Esophagus muscularis mucosa (tissue), 4 donors: ENCODE data around the gene TANC1. TPM values are rescaled to one million over a fixed set of nuclear protein-coding genes. Genes with fewer than 3 reads are reported as not detected.
A peak's percentile ranks its signal among the peaks of the same experiment; 100 is the strongest.

Experiments
- DNase-seq: peaks from one replicate; pipeline ENCODE4 v3.0.0-alpha.2; 2017; ENCODE audit errors: extremely low spot score
- H3K27ac ChIP-seq, 4 donors: fragments of 200-600 bp; sonication (generic); replicated peaks in 1 of 4; 1 replicate in 3 of 4; 2 replicates in 1 of 4; pipeline ENCODE4 v1.5.1; 2016 to 2019; ENCODE audit warnings: mild to moderate bottlenecking in 1 of 4
- H3K27me3 ChIP-seq, 4 donors: fragments of 200-600 bp; sonication (generic); one replicate each; pipeline versions ENCODE4 v1.5.1 to v1.6.0; 2016 to 2019
- H3K36me3 ChIP-seq, 4 donors: fragments of 200-600 bp; sonication (generic); one replicate each; pipeline ENCODE4 v1.5.1; 2016 to 2019
- H3K4me1 ChIP-seq, 4 donors: fragments of 200-600 bp; sonication (generic); one replicate each; pipeline ENCODE4 v1.5.1; 2016 to 2019
- H3K4me3 ChIP-seq, 4 donors: fragments of 200-600 bp; sonication (generic); 1 replicate in 2 of 4; 2 replicates in 2 of 4; pipeline ENCODE4 v1.5.1; 2016 to 2019; ENCODE audit warnings: mild to moderate bottlenecking in 4 of 4, moderate library complexity in 1 of 4
- H3K9me3 ChIP-seq, 4 donors: fragments of 200-600 bp; sonication (generic); 1 replicate in 3 of 4; 2 replicates in 1 of 4; pipeline ENCODE4 v1.5.1; 2016 to 2019
- EP300 ChIP-seq: sonication (generic); formaldehyde crosslinking; IDR thresholded peaks from one replicate; pipeline ENCODE4 v1.6.1; 2017; ENCODE audit warnings: antibody characterized with exemption
- POLR2A ChIP-seq: fragments of 450-650 bp; IDR thresholded peaks from one replicate; pipeline ENCODE4 v1.6.1; 2017; ENCODE audit warnings: antibody characterized with exemption, moderate library complexity, mild to moderate bottlenecking, low read depth
- POLR2AphosphoS5 ChIP-seq, 2 donors: sonication (generic); formaldehyde crosslinking; IDR thresholded peaks; one replicate each; pipeline ENCODE4 v1.6.1; 2017; ENCODE audit warnings: antibody characterized with exemption in 2 of 2
- WGBS: methylation state at CpG from one replicate; pipeline ENCODE4 v1.1.5; 2018; 5-methylcytosine and 5-hydroxymethylcytosine counted together
- intact Hi-C: fragments of 100-400 bp; cut with DNase I; formaldehyde crosslinking; loops from one replicate; pipeline ENCODE4 v1.15.1; 2023
- total RNA-seq, 4 donors: library from RNA; depleted of rRNA; stranded (reverse); fragments of >200 nt; gene quantifications; one replicate each; pipeline versions ENCODE4 v1.1.0 to v1.2.1, GENCODE V29; 2016
- TF ChIP-seq, protein P1 (sequence below), 3 experiments: fragments of 200-600 bp in 2 of 3; fragments of 450-650 bp in 1 of 3; sonication (generic) in 2 of 3; IDR thresholded peaks; one replicate each; pipeline ENCODE4 v1.5.1; 2017 to 2019; ENCODE audit warnings: antibody characterized with exemption in 3 of 3, mild to moderate bottlenecking in 2 of 3, moderate library complexity in 1 of 3

The TANC1 gene
- total RNA-seq, 4 donors from 2014 or later, result 34.3 to 54.0 (median 52.9) TPM

- WGBS, result 40% methylated on average over 2 of the region's 2 CpGs
- H3K4me1 ChIP-seq, result peaks cover 42 to 62% (median 51%) of the 10 kb centered on the region in 4 donors
- H3K27ac ChIP-seq, result peak overlapping the region; percentile 64 to 77 (median 66)
Measured at GRCh38 chr2:159030674-159031380, 62.4 kb downstream of the TANC1 start.

GRCh38 chr2:159032146-159032545 is 63.7 kb downstream of the TANC1 start:
- Histone ChIP-seq H3K36me3 (no peaks in the 10 kb centered on the region), H3K9me3 (no peaks in the 10 kb centered on the region), H3K4me3 (no peak overlapping the region), H3K27me3 (no peaks in the 10 kb centered on the region), H3K27ac (no peak overlapping the region), H3K4me1 (peaks cover 37 to 62% (median 48%) of the 10 kb centered on the region in 4 donors)
- DNase-seq, result no peak
- intact Hi-C loops, result loop anchor here (10.0 kb wide), 1 partner anchor 127 kb away; no protein-coding TSS in a partner anchor
- TF ChIP-seq EP300, result no peak
- TF ChIP-seq, protein P1, sequence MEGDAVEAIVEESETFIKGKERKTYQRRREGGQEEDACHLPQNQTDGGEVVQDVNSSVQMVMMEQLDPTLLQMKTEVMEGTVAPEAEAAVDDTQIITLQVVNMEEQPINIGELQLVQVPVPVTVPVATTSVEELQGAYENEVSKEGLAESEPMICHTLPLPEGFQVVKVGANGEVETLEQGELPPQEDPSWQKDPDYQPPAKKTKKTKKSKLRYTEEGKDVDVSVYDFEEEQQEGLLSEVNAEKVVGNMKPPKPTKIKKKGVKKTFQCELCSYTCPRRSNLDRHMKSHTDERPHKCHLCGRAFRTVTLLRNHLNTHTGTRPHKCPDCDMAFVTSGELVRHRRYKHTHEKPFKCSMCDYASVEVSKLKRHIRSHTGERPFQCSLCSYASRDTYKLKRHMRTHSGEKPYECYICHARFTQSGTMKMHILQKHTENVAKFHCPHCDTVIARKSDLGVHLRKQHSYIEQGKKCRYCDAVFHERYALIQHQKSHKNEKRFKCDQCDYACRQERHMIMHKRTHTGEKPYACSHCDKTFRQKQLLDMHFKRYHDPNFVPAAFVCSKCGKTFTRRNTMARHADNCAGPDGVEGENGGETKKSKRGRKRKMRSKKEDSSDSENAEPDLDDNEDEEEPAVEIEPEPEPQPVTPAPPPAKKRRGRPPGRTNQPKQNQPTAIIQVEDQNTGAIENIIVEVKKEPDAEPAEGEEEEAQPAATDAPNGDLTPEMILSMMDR (IDR thresholded peaks at IDR 0.05), result no peak
- WGBS, result 59% methylated on average over 3 of the region's 3 CpGs

More at GRCh38 chr2:159030674-159031380, 62.4 kb downstream of the TANC1 start:
- no peak for DNase-seq
- Histone ChIP-seq H3K4me3 (no peak overlapping the region), H3K27me3 (no peaks in the 10 kb centered on the region), H3K9me3 (no peaks in the 10 kb centered on the region), H3K36me3 (no peaks in the 10 kb centered on the region)
- TF ChIP-seq POLR2A (no peak), EP300 (no peak), POLR2AphosphoS5 (IDR thresholded peaks at IDR 0.05) (peak in 1 of 2 donors; percentile 32)
- TF ChIP-seq, protein P1 (IDR thresholded peaks at IDR 0.05), result no peak
- intact Hi-C loops, result loop anchor here (10.0 kb wide), 1 partner anchor 126 kb away; no protein-coding TSS in a partner anchor

DNA sequence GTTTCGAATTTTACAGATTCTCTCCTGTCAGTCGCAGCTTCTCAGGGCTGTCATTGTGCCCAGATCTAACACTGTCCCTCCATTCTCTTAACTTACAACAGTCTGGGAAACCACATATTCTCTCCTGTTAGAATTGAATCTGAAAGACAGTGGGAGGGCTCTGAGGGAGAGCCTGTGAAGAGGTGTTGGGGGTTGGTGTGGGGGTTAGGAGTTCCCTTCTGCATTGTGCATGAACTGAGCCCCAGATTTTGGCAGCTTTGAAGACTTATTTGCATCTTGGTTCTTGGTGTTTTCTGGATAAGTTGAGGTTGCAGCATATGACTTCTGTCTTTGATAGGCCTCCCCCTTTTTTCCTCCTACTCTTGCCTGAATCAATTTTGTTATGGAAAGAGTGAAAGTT is 64.1 kb downstream of the TANC1 start:
- peaks cover 37 to 61% (median 48%) of the 10 kb centered on the region in 4 donors for H3K4me1 ChIP-seq
- H3K9me3 ChIP-seq, result no peaks in the 10 kb centered on the region
- DNase-seq, result no peak
- 86% methylated on average over 2 of the region's 2 CpGs for whole genome bisulfite sequencing
- H3K36me3 ChIP-seq, result no peaks in the 10 kb centered on the region
- no peaks in the 10 kb centered on the region for H3K27me3 ChIP-seq
- intact Hi-C loops, result loop anchor here (10.0 kb wide), 1 partner anchor 128 kb away; no protein-coding TSS in a partner anchor
- TF ChIP-seq, protein P1 (IDR thresholded peaks at IDR 0.05), result no peak
- no peak for TF ChIP-seq POLR2A
- TF ChIP-seq POLR2AphosphoS5 (IDR thresholded peaks at IDR 0.05), result no peak
- TF ChIP-seq EP300, result no peak
- H3K4me3 ChIP-seq, result no peak overlapping the region
- no peak overlapping the region for H3K27ac ChIP-seq

GRCh38 chr2:159034713-159035112 is 66.3 kb downstream of the TANC1 start:
- no peak overlapping the region for H3K27ac ChIP-seq
- H3K4me1 ChIP-seq, result peaks cover 35 to 50% (median 44%) of the 10 kb centered on the region in 4 donors
- 92% methylated on average over 7 of the region's 7 CpGs for WGBS
- DNase-seq, result peak; percentile 75
- intact Hi-C loops, result loop anchor here (10.0 kb wide), 1 partner anchor 130 kb away; no protein-coding TSS in a partner anchor
- H3K4me3 ChIP-seq, result no peak overlapping the region
- no peaks in the 10 kb centered on the region for H3K27me3 ChIP-seq
- TF ChIP-seq POLR2AphosphoS5 (IDR thresholded peaks at IDR 0.05), result no peak
- TF ChIP-seq, protein P1 (IDR thresholded peaks at IDR 0.05), result no peak
- H3K9me3 ChIP-seq, result no peaks in the 10 kb centered on the region
- no peaks in the 10 kb centered on the region for H3K36me3 ChIP-seq
